Measurements from ENCODE around the gene SSPN.

- TF ChIP-seq, protein P1, sequence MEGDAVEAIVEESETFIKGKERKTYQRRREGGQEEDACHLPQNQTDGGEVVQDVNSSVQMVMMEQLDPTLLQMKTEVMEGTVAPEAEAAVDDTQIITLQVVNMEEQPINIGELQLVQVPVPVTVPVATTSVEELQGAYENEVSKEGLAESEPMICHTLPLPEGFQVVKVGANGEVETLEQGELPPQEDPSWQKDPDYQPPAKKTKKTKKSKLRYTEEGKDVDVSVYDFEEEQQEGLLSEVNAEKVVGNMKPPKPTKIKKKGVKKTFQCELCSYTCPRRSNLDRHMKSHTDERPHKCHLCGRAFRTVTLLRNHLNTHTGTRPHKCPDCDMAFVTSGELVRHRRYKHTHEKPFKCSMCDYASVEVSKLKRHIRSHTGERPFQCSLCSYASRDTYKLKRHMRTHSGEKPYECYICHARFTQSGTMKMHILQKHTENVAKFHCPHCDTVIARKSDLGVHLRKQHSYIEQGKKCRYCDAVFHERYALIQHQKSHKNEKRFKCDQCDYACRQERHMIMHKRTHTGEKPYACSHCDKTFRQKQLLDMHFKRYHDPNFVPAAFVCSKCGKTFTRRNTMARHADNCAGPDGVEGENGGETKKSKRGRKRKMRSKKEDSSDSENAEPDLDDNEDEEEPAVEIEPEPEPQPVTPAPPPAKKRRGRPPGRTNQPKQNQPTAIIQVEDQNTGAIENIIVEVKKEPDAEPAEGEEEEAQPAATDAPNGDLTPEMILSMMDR (IDR thresholded peaks at IDR 0.05), result no peak
- TF ChIP-seq ZFX (IDR thresholded peaks at IDR 0.05; ENCODE audit: borderline replicate concordance), result no peak
Measured at GRCh38 chr12:26239122-26239851, 43.9 kb downstream of the SSPN start.

All from 22Rv1 (cell line).